ENCODE data around the gene DGKI.

The DGKI gene

GRCh38 chr7:137755427-137755826 is 91.3 kb downstream of the DGKI start:
- Histone ChIP-seq H3F3A (ENCODE audit: control insufficient read depth, insufficient read depth) (no peaks in the 10 kb centered on the region), H3K9me2 (replicated peaks; ENCODE audit: control insufficient read depth, low read length) (no peaks in the 10 kb centered on the region), H3K27me3 (ENCODE audit: control insufficient read depth, low read length) (no peaks in the 10 kb centered on the region), H3K9me3 (ENCODE audit: control insufficient read depth, insufficient read depth, low read length) (no peaks in the 10 kb centered on the region), H3K27ac (ENCODE audit: low read depth, low read length) (no peak overlapping the region), H3K4me3 (ENCODE audit: low read length) (no peak overlapping the region), H3K4me1 (ENCODE audit: control insufficient read depth, low read length) (no peaks in the 10 kb centered on the region), H3K4me2 (ENCODE audit: low read length) (no peak overlapping the region), H3K36me3 (ENCODE audit: control insufficient read depth, low read length) (no peaks in the 10 kb centered on the region), H3K79me2 (ENCODE audit: control insufficient read depth, low read length) (no peaks in the 10 kb centered on the region), H4K20me1 (ENCODE audit: control insufficient read depth, insufficient read depth, low read depth, low read length) (no peaks in the 10 kb centered on the region)
- no peak for TF ChIP-seq CTCF (IDR thresholded peaks at IDR 0.05; ENCODE audit: low read depth, low read length, poor library complexity, severe bottlenecking)
- TF ChIP-seq EZH2phosphoT487 (IDR thresholded peaks at IDR 0.05; ENCODE audit: borderline replicate concordance, low read length): no peak

DNA sequence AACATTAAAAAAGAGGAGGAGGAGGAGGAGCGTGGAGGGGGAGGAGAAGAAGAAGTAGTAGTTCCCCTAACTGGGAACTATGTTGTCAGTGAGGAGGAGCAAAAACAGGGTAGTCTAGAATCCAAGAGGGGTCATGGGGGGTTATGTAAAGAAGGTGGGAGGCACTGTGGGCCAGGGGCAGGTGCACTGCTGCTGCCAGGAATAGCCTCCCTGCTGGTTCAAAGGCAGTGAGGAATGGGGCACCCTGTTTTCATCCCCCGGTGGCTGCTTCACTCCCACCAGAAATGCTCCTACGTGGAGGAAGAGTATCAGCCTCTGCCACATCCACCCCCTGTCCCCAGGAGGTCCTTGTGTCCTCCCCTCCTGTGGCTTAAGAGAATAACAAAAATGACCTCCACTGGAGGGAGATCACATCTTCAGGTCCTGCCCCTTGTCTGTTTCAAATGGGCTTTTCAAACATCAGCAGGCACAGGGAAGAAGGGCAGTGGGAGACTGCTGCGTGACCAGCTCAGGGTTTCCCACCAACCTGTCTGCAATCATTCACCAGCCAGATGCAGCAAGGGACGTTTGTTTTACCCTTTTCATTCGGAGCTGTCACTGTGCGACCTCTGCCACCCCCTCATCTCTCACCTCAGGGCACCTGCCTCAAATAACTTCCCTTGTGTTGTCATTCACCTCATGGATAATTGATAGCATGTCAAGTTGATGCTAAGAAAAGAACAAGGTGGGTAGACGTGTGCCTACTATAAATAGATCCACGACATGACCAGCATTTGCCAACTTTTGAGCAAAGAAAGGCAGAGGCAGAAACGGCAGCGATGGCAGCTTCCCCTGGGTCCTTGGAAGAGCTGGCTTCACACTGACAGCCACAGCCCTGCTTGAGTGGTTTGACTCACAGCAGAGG is 92.6 kb downstream of the DGKI start:
- no peak overlapping the region for H3K27ac ChIP-seq (ENCODE audit: low read depth, low read length)
- H3K4me3 ChIP-seq (ENCODE audit: low read length): no peak overlapping the region
- no peaks in the 10 kb centered on the region for H3K79me2 ChIP-seq (ENCODE audit: control insufficient read depth, low read length)
- no peaks in the 10 kb centered on the region for H3F3A ChIP-seq (ENCODE audit: control insufficient read depth, insufficient read depth)
- no peak overlapping the region for H3K4me2 ChIP-seq (ENCODE audit: low read length)
- H3K36me3 ChIP-seq (ENCODE audit: control insufficient read depth, low read length): no peaks in the 10 kb centered on the region
- no peaks in the 10 kb centered on the region for H3K9me3 ChIP-seq (ENCODE audit: control insufficient read depth, insufficient read depth, low read length)
- TF ChIP-seq CTCF (IDR thresholded peaks at IDR 0.05; ENCODE audit: low read depth, low read length, poor library complexity, severe bottlenecking): no peak
- TF ChIP-seq EZH2phosphoT487 (IDR thresholded peaks at IDR 0.05; ENCODE audit: borderline replicate concordance, low read length): no peak
- H3K9me2 ChIP-seq (replicated peaks; ENCODE audit: control insufficient read depth, low read length): no peaks in the 10 kb centered on the region
- no peaks in the 10 kb centered on the region for H3K27me3 ChIP-seq (ENCODE audit: control insufficient read depth, low read length)
- H4K20me1 ChIP-seq (ENCODE audit: control insufficient read depth, insufficient read depth, low read depth, low read length): no peaks in the 10 kb centered on the region
- H3K4me1 ChIP-seq (ENCODE audit: control insufficient read depth, low read length): no peaks in the 10 kb centered on the region

DNA sequence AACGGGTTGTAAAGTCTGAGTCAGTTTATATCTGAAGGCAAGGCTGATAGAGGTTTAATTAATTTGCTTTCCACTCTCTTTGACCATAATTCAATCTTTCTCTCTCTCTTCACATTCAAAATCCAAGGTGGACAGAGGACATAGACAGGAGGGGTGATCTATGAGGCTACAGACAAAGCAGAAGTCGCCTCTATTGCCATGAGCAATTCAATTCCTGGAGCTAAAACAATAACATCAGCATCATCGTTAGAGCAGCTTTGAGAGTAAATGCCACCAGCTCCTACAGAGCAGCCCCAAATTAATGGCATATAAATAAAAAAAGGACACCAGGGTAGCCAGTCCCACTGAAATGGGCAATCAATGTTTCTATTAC is 93.2 kb downstream of the DGKI start:
- no peak for TF ChIP-seq CTCF (IDR thresholded peaks at IDR 0.05; ENCODE audit: low read depth, low read length, poor library complexity, severe bottlenecking)
- Histone ChIP-seq H3K27ac (ENCODE audit: low read depth, low read length) (no peak overlapping the region), H3K4me2 (ENCODE audit: low read length) (no peak overlapping the region), H4K20me1 (ENCODE audit: control insufficient read depth, insufficient read depth, low read depth, low read length) (no peaks in the 10 kb centered on the region), H3K4me3 (ENCODE audit: low read length) (no peak overlapping the region), H3K9me3 (ENCODE audit: control insufficient read depth, insufficient read depth, low read length) (no peaks in the 10 kb centered on the region), H3K36me3 (ENCODE audit: control insufficient read depth, low read length) (no peaks in the 10 kb centered on the region), H3K79me2 (ENCODE audit: control insufficient read depth, low read length) (no peaks in the 10 kb centered on the region), H3K27me3 (ENCODE audit: control insufficient read depth, low read length) (no peaks in the 10 kb centered on the region), H3K9me2 (replicated peaks; ENCODE audit: control insufficient read depth, low read length) (no peaks in the 10 kb centered on the region), H3K4me1 (ENCODE audit: control insufficient read depth, low read length) (no peaks in the 10 kb centered on the region), H3F3A (ENCODE audit: control insufficient read depth, insufficient read depth) (no peaks in the 10 kb centered on the region)
